Endothelial cell of umbilical vein (primary cell): ENCODE measurements around the gene LMF1. TPM values are rescaled to one million over a fixed set of nuclear protein-coding genes. Genes with fewer than 3 reads are reported as not detected.

ENCODE experiments used
- BruUV-seq: library from RNA; stranded (reverse); fragments of 400-500 nt; replicated peaks from 2 replicates; lab custom pipeline; 2021; lab: Mats Ljungman, UMichigan
- CTCF ChIA-PET: fragments of 300-600, 350-600 bp; sonication (Branson Sonifier 250); formaldehyde crosslinking; loops from one replicate; lab custom pipeline; 2021; ENCODE audit warnings: antibody characterized with exemption, inconsistent platforms; lab: Charles Lee
- POLR2A ChIA-PET: fragments of 300-600, 350-600 bp; sonication (Branson Sonifier 250); formaldehyde crosslinking; loops from one replicate; lab custom pipeline; 2021; ENCODE audit warnings: antibody characterized with exemption, inconsistent platforms; lab: Charles Lee
- DNase-seq: peaks from one replicate; pipeline ENCODE4 v3.0.0-alpha.2; 2011; ENCODE audit warnings: low read depth, low spot score
- FAIRE-seq: peaks from 2 replicates; lab custom pipeline; 2011; peaks lifted over from hg19 to GRCh38; lab: Jason Lieb, UNC
- H2AFZ ChIP-seq: 2 replicates; pipeline ENCODE4 v1.6.0; 2012; ENCODE audit warnings: low read depth, low read length, control low read depth, inconsistent platforms
- H3K27ac ChIP-seq: 2 replicates; pipeline ENCODE4 v1.5.1; 2011; ENCODE audit warnings: low read depth, mild to moderate bottlenecking, control low read depth, low read length, moderate library complexity; ENCODE audit not compliant: insufficient read depth
- H3K27me3 ChIP-seq, 2 experiments: 2 replicates each; pipeline versions ENCODE4 v1.6.0 to v1.6.1; 2011; ENCODE audit warnings: low read length in 2 of 2, mixed read lengths in 1 of 2; ENCODE audit not compliant: control insufficient read depth in 2 of 2, insufficient read depth in 2 of 2
- H3K36me3 ChIP-seq, 2 experiments: 2 replicates in 1 of 2; 3 replicates in 1 of 2; pipeline ENCODE4 v1.5.1; 2011; ENCODE audit warnings: low read length in 2 of 2, mild to moderate bottlenecking in 1 of 2, moderate library complexity in 1 of 2; ENCODE audit not compliant: control insufficient read depth in 2 of 2, insufficient read depth in 2 of 2; ENCODE audit errors: extremely low read depth in 1 of 2
- H3K4me1 ChIP-seq: 3 replicates; pipeline ENCODE4 v1.5.1; 2011; ENCODE audit warnings: mild to moderate bottlenecking, low read length; ENCODE audit not compliant: control insufficient read depth, insufficient read depth; ENCODE audit errors: extremely low read depth
- H3K4me2 ChIP-seq: 2 replicates; pipeline ENCODE4 v1.6.1; 2011; ENCODE audit warnings: low read length, control low read depth, mixed read lengths; ENCODE audit not compliant: insufficient read depth
- H3K4me3 ChIP-seq, 3 experiments: fragments of 200-600 bp in 1 of 3; sonication (generic), shearing (Covaris generic) in 1 of 3; replicated peaks in 1 of 3; 2 replicates each; pipeline ENCODE4 v1.5.1; 2011 to 2016; ENCODE audit warnings: control low read depth in 3 of 3, low read length in 3 of 3, mild to moderate bottlenecking in 2 of 3, inconsistent platforms in 1 of 3, low read depth in 1 of 3, moderate library complexity in 1 of 3; ENCODE audit not compliant: insufficient read depth in 1 of 3
- H3K79me2 ChIP-seq: 2 replicates; pipeline ENCODE4 v1.6.0; 2012; ENCODE audit warnings: low read length, inconsistent platforms; ENCODE audit not compliant: control insufficient read depth, insufficient read depth
- H3K9ac ChIP-seq: replicated peaks from 2 replicates; pipeline ENCODE3; 2011; ENCODE audit warnings: low read length, control low read depth; ENCODE audit not compliant: insufficient read depth; ENCODE audit errors: extremely low read depth
- H3K9me1 ChIP-seq: replicated peaks from 3 replicates; pipeline ENCODE4 v1.6.0; 2011; ENCODE audit warnings: mild to moderate bottlenecking, low read length; ENCODE audit not compliant: control insufficient read depth, insufficient read depth; ENCODE audit errors: extremely low read depth
- H3K9me3 ChIP-seq: replicated peaks from 2 replicates; pipeline ENCODE4 v1.5.1; 2012; ENCODE audit warnings: low read length, inconsistent platforms; ENCODE audit not compliant: control insufficient read depth, insufficient read depth
- H4K20me1 ChIP-seq: replicated peaks from 2 replicates; pipeline ENCODE3; 2011; ENCODE audit warnings: mild to moderate bottlenecking, low read length; ENCODE audit not compliant: control insufficient read depth, insufficient read depth; ENCODE audit errors: extremely low read depth
- EZH2 ChIP-seq: IDR thresholded peaks from 2 replicates; pipeline ENCODE4 v1.6.1; 2012; ENCODE audit warnings: borderline replicate concordance, low read depth, mild to moderate bottlenecking, moderate library complexity, low read length, inconsistent platforms; ENCODE audit not compliant: severe bottlenecking
- FOS ChIP-seq: IDR thresholded peaks from 2 replicates; pipeline ENCODE4 v1.6.1; 2011; ENCODE audit warnings: mild to moderate bottlenecking, low read length, moderate library complexity, borderline replicate concordance; ENCODE audit not compliant: insufficient read depth
- GATA2 ChIP-seq: IDR thresholded peaks from 2 replicates; pipeline ENCODE4 v1.7.0; 2011; ENCODE audit warnings: low read depth, mild to moderate bottlenecking, moderate library complexity, mixed read lengths, low read length; ENCODE audit not compliant: insufficient read length, insufficient read depth
- JUN ChIP-seq: IDR thresholded peaks from 2 replicates; pipeline ENCODE4 v1.6.1; 2011; ENCODE audit warnings: borderline replicate concordance, low read depth; ENCODE audit not compliant: insufficient read length, insufficient read depth
- MYC ChIP-seq: IDR thresholded peaks from one replicate; pipeline ENCODE4 v1.6.1; 2011; ENCODE audit warnings: mild to moderate bottlenecking, low read depth, low read length
- POLR2A ChIP-seq: IDR thresholded peaks from 2 replicates; pipeline ENCODE4 v1.6.1; 2012; ENCODE audit warnings: low read depth, mild to moderate bottlenecking, control low read depth, low read length
- POLR2AphosphoS5 ChIP-seq: IDR thresholded peaks from 2 replicates; pipeline ENCODE4 v1.6.1; 2012; ENCODE audit warnings: low read depth, mild to moderate bottlenecking, control low read depth, low read length, moderate library complexity; ENCODE audit not compliant: insufficient read depth
- dilution Hi-C: fragments of 300-500 bp; cut with MboI; formaldehyde crosslinking; loops from one replicate; pipeline ENCODE4 v1.15.0; 2019; ENCODE audit warnings: low sequenced_read_pairs; ENCODE audit not compliant: extremely low pct_ligation_motif_present
- intact Hi-C: fragments of 100-400 bp; cut with micrococcal nuclease; formaldehyde crosslinking; loops from one replicate; pipeline ENCODE4 v1.10.0; 2022
- polyA plus RNA-seq, 4 experiments: library from polyadenylated mRNA; depleted of rRNA in 3 of 4; stranded (reverse) in 3 of 4; unstranded in 1 of 4; fragments of >200 nt; gene quantifications; 2 replicates each; pipeline versions ENCODE4 v1.2.1 to v1.2.3, GENCODE V29; 2011 to 2012; ENCODE audit warnings: missing spikeins in 1 of 4
- total RNA-seq: library from RNA; stranded (reverse); gene quantifications from 2 replicates; pipeline ENCODE4 v1.2.3, GENCODE V29; 2021
- TF ChIP-seq, protein P1 (sequence below): IDR thresholded peaks from 2 replicates; pipeline ENCODE4 v1.6.1; 2011; ENCODE audit not compliant: insufficient read depth, insufficient read length
- TF ChIP-seq, protein P2 (sequence below), 2 donors: IDR thresholded peaks; 1 replicate in 1 of 2; 2 replicates in 1 of 2; pipeline ENCODE4 v1.5.1; 2011; ENCODE audit warnings: low read length in 2 of 2, mild to moderate bottlenecking in 2 of 2, moderate library complexity in 2 of 2, control low read depth in 1 of 2, inconsistent platforms in 1 of 2, low read depth in 1 of 2; ENCODE audit not compliant: insufficient read depth in 1 of 2; ENCODE audit errors: extremely low read depth in 1 of 2

The LMF1 gene
- total and polyA plus RNA-seq, 2 donors (not counting 3 experiments of a cell fraction or from before 2014, with no cell fraction given): 17.8 TPM

DNA sequence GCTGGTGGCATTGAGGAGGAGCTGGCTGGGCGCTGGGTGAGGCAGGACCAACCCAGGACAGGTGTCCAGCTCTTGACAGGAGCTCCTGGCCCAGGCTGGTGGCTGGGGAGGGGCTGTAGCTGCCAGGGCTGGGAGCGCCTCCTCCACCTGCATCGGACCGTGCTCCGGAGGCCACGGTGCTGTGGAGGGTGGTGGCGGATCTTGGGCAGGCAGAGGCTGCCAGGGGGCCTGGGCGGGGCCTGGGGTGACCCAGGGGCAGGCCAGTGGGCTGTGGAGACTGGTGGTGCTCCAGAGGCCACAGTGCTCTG, 42.8 kb upstream of the LMF1 start:
- CTCF ChIA-PET: interaction anchor here (0.5 kb wide), 1 partner anchor 152 kb away, joined by 3 read pairs; no protein-coding TSS in a partner anchor
- Histone ChIP-seq H3K27me3 (no peaks in the 10 kb centered on the region), H4K20me1 (no peaks in the 10 kb centered on the region), H3K9me1 (no peaks in the 10 kb centered on the region), H3K9me3 (no peaks in the 10 kb centered on the region), H3K9ac (no peak overlapping the region), H3K27ac (no peak overlapping the region), H3K36me3 (no peaks in the 10 kb centered on the region), H3K4me2 (no peak overlapping the region), H3K79me2 (no peaks in the 10 kb centered on the region), H2AFZ (no peak overlapping the region), H3K4me3 (no peak overlapping the region), H3K4me1 (no peaks in the 10 kb centered on the region)
- intact Hi-C loops (no loop called here), dilution Hi-C loops (no loop called here)
- POLR2A ChIA-PET: no interaction called here
- no peak for TF ChIP-seq EZH2
- no peak for TF ChIP-seq MYC
- no peak for TF ChIP-seq FOS
- TF ChIP-seq POLR2A: no peak
- TF ChIP-seq JUN: no peak
- TF ChIP-seq GATA2: no peak
- TF ChIP-seq POLR2AphosphoS5: no peak
- TF ChIP-seq, protein P1, sequence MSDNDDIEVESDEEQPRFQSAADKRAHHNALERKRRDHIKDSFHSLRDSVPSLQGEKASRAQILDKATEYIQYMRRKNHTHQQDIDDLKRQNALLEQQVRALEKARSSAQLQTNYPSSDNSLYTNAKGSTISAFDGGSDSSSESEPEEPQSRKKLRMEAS: no peak
- TF ChIP-seq, protein P2, sequence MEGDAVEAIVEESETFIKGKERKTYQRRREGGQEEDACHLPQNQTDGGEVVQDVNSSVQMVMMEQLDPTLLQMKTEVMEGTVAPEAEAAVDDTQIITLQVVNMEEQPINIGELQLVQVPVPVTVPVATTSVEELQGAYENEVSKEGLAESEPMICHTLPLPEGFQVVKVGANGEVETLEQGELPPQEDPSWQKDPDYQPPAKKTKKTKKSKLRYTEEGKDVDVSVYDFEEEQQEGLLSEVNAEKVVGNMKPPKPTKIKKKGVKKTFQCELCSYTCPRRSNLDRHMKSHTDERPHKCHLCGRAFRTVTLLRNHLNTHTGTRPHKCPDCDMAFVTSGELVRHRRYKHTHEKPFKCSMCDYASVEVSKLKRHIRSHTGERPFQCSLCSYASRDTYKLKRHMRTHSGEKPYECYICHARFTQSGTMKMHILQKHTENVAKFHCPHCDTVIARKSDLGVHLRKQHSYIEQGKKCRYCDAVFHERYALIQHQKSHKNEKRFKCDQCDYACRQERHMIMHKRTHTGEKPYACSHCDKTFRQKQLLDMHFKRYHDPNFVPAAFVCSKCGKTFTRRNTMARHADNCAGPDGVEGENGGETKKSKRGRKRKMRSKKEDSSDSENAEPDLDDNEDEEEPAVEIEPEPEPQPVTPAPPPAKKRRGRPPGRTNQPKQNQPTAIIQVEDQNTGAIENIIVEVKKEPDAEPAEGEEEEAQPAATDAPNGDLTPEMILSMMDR (IDR thresholded peaks at IDR 0.05; ENCODE audit: extremely low read depth in 1 of 2, insufficient read depth in 1 of 2, low read depth in 1 of 2, low read length in 2 of 2): no peak
- FAIRE-seq: no peak
- DNase-seq: no peak
- no TSS peak for BruUV-seq
